Caco-2 (cell line): ENCODE measurements around the gene BTBD17. TPM values are rescaled to one million over a fixed set of nuclear protein-coding genes. Genes with fewer than 3 reads are reported as not detected.

ENCODE experiments used
- BruUV-seq: library from RNA; stranded (reverse); fragments of 400-500 nt; replicated peaks from 2 replicates; lab custom pipeline; 2021; lab: Mats Ljungman, UMichigan
- CTCF ChIA-PET: fragments of 300-600 bp; sonication (Branson Sonifier 250); formaldehyde crosslinking; loops from one replicate; lab custom pipeline; 2022; ENCODE audit warnings: antibody characterized with exemption; lab: Charles Lee
- POLR2A ChIA-PET: fragments of 300-600 bp; sonication (Branson Sonifier 250); formaldehyde crosslinking; loops from one replicate; lab custom pipeline; 2022; ENCODE audit warnings: antibody characterized with exemption; lab: Charles Lee
- DNase-seq, 2 experiments: peaks; one replicate each; pipeline versions ENCODE4 v3.0.0 to v3.0.0-alpha.2; 2020 to 2022
- H3K27me3 ChIP-seq: replicated peaks from 2 replicates; pipeline ENCODE4 v1.6.0; 2011; ENCODE audit warnings: low read length; ENCODE audit not compliant: control insufficient read depth, insufficient read depth
- H3K36me3 ChIP-seq: 2 replicates; pipeline ENCODE4 v1.5.1; 2011; ENCODE audit warnings: low read length; ENCODE audit not compliant: control insufficient read depth, insufficient read depth
- H3K4me1 ChIP-seq: fragments of 250-450 bp; sonication (Bioruptor Pico); 2 replicates; pipeline ENCODE4 v1.5.1; 2020; ENCODE audit warnings: mild to moderate bottlenecking
- H3K4me3 ChIP-seq: 2 replicates; pipeline ENCODE4 v1.5.1; 2011; ENCODE audit warnings: low read depth, mild to moderate bottlenecking, control low read depth, low read length
- H3K9me3 ChIP-seq: fragments of 250-450 bp; sonication (Bioruptor Pico); 2 replicates; pipeline ENCODE4 v1.5.1; 2020; ENCODE audit warnings: mild to moderate bottlenecking, moderate library complexity
- H3K27ac Mint-ChIP-seq: one replicate; pipeline ENCODE4 v1.8.0; 2022; ENCODE audit warnings: mixed read lengths; ENCODE audit not compliant: unreplicated experiment
- H3K27me3 Mint-ChIP-seq: one replicate; pipeline ENCODE4 v1.8.0; 2022; ENCODE audit warnings: mixed read lengths; ENCODE audit not compliant: insufficient read depth, unreplicated experiment
- H3K36me3 Mint-ChIP-seq: one replicate; pipeline ENCODE4 v1.8.0; 2022; ENCODE audit warnings: mild to moderate bottlenecking, mixed read lengths; ENCODE audit not compliant: insufficient read depth, unreplicated experiment
- H3K4me1 Mint-ChIP-seq: one replicate; pipeline ENCODE4 v1.8.0; 2022; ENCODE audit warnings: low read depth, mixed read lengths; ENCODE audit not compliant: unreplicated experiment
- H3K4me3 Mint-ChIP-seq: one replicate; pipeline ENCODE4 v1.8.0; 2022; ENCODE audit warnings: mild to moderate bottlenecking, moderate library complexity, mixed read lengths; ENCODE audit not compliant: unreplicated experiment
- H3K9me3 Mint-ChIP-seq: one replicate; pipeline ENCODE4 v1.8.0; 2022; ENCODE audit warnings: mixed read lengths; ENCODE audit not compliant: unreplicated experiment
- intact Hi-C: fragments of 100-400 bp; cut with micrococcal nuclease; formaldehyde crosslinking; loops from one replicate; pipeline ENCODE4 v1.10.0; 2022; ENCODE audit not compliant: unreplicated experiment
- total RNA-seq: library from RNA; stranded (reverse); gene quantifications from 2 replicates; pipeline ENCODE4 v1.2.3, GENCODE V29; 2022
- TF ChIP-seq, protein P1 (sequence below), 2 experiments: fragments of 200-600 bp in 1 of 2; IDR thresholded peaks; 1 replicate in 1 of 2; 2 replicates in 1 of 2; pipeline versions ENCODE4 v1.5.1 to v1.8.0; 2011 to 2022; ENCODE audit warnings: antibody characterized with exemption in 1 of 2, control low read depth in 1 of 2, inconsistent platforms in 1 of 2, low read depth in 1 of 2, low read length in 1 of 2, mild to moderate bottlenecking in 1 of 2, moderate library complexity in 1 of 2; ENCODE audit not compliant: insufficient read depth in 1 of 2, severe bottlenecking in 1 of 2, unreplicated experiment in 1 of 2

The BTBD17 gene
- total RNA-seq, 1 experiment from 2014 or later = not detected

GRCh38 chr17:74336307-74336706, 25.4 kb downstream of the BTBD17 start:
- Mint-ChIP-seq H3K27me3 (peaks cover 11% of the 10 kb centered on the region), H3K4me3 (no peak overlapping the region), H3K36me3 (no peaks in the 10 kb centered on the region), H3K4me1 (peaks cover 6% of the 10 kb centered on the region), H3K9me3 (no peaks in the 10 kb centered on the region), H3K27ac (no peak overlapping the region)
- Histone ChIP-seq H3K4me3 (no peak overlapping the region), H3K4me1 (peaks cover 6% of the 10 kb centered on the region; the same call in 1 of the 2 replicates), H3K9me3 (no peaks in the 10 kb centered on the region), H3K27me3 (no peaks in the 10 kb centered on the region), H3K36me3 (no peaks in the 10 kb centered on the region)
- POLR2A ChIA-PET = no interaction called here
- TF ChIP-seq, protein P1, sequence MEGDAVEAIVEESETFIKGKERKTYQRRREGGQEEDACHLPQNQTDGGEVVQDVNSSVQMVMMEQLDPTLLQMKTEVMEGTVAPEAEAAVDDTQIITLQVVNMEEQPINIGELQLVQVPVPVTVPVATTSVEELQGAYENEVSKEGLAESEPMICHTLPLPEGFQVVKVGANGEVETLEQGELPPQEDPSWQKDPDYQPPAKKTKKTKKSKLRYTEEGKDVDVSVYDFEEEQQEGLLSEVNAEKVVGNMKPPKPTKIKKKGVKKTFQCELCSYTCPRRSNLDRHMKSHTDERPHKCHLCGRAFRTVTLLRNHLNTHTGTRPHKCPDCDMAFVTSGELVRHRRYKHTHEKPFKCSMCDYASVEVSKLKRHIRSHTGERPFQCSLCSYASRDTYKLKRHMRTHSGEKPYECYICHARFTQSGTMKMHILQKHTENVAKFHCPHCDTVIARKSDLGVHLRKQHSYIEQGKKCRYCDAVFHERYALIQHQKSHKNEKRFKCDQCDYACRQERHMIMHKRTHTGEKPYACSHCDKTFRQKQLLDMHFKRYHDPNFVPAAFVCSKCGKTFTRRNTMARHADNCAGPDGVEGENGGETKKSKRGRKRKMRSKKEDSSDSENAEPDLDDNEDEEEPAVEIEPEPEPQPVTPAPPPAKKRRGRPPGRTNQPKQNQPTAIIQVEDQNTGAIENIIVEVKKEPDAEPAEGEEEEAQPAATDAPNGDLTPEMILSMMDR (IDR thresholded peaks at IDR 0.05; ENCODE audit: insufficient read depth in 1 of 2, low read depth in 1 of 2, low read length in 1 of 2, severe bottlenecking in 1 of 2, unreplicated experiment in 1 of 2) = no peak
- CTCF ChIA-PET = no interaction called here
- BruUV-seq = no TSS peak
- DNase-seq = no peak
- intact Hi-C loops = no loop called here

GRCh38 chr17:74335529-74336062, 26.1 kb downstream of the BTBD17 start:
- Histone ChIP-seq H3K4me3 (no peak overlapping the region), H3K27me3 (no peaks in the 10 kb centered on the region), H3K4me1 (peaks cover 6% of the 10 kb centered on the region; the same call in 1 of the 2 replicates), H3K36me3 (no peaks in the 10 kb centered on the region), H3K9me3 (no peaks in the 10 kb centered on the region)
- Mint-ChIP-seq H3K9me3 (no peaks in the 10 kb centered on the region), H3K36me3 (no peaks in the 10 kb centered on the region), H3K27me3 (peaks cover 11% of the 10 kb centered on the region), H3K27ac (no peak overlapping the region), H3K4me3 (no peak overlapping the region), H3K4me1 (peaks cover 6% of the 10 kb centered on the region)
- ChIA-PET CTCF (no interaction called here), POLR2A (no interaction called here)
- no TSS peak for BruUV-seq
- TF ChIP-seq, protein P1 (IDR thresholded peaks at IDR 0.05; ENCODE audit: insufficient read depth in 1 of 2, low read depth in 1 of 2, low read length in 1 of 2, severe bottlenecking in 1 of 2, unreplicated experiment in 1 of 2) = no peak
- no peak for DNase-seq
- intact Hi-C loops = no loop called here

DNA sequence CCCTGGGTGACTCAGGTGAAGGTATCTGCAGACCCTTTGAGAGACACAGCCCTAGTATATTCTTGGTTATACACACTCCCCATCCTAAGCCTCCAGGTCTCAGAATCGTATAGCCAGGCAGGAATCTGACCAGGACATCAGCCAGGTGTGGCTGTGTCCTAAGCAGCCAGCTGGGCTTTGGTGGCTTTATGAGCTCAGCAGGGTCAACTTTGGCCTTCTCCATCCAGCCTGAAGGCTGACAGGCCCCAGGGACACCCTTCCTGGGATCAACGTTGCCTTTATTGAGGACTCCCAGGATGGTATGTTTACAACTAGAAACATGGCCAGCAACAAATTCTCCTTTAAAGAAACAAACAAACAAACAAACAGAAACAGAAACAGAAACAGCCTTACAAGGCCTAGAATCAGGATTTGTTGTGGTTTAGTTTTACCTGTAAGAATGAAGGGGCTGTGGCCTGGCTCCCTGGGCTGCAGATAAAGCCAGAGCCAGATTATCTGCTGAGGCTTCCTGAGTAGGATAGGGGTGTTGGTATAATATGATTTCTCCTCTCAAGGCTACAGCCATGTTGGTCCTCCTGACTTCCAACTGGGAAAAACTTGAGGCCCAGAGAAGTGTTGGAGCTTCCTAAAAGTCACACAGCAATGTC, 27.2 kb downstream of the BTBD17 start:
- H3K4me3 Mint-ChIP-seq = no peak overlapping the region
- peaks cover 8% of the 10 kb centered on the region for H3K27me3 Mint-ChIP-seq
- TF ChIP-seq, protein P1 (IDR thresholded peaks at IDR 0.05; ENCODE audit: insufficient read depth in 1 of 2, low read depth in 1 of 2, low read length in 1 of 2, severe bottlenecking in 1 of 2, unreplicated experiment in 1 of 2) = no peak
- no TSS peak for BruUV-seq
- H3K9me3 ChIP-seq = no peaks in the 10 kb centered on the region
- peaks cover 6% of the 10 kb centered on the region; the same call in 1 of the 2 replicates for H3K4me1 ChIP-seq
- no peaks in the 10 kb centered on the region for H3K36me3 ChIP-seq
- intact Hi-C loops = no loop called here
- peaks cover 6% of the 10 kb centered on the region for H3K4me1 Mint-ChIP-seq
- no peaks in the 10 kb centered on the region for H3K9me3 Mint-ChIP-seq
- no peak overlapping the region for H3K27ac Mint-ChIP-seq
- POLR2A ChIA-PET = no interaction called here
- H3K27me3 ChIP-seq = no peaks in the 10 kb centered on the region
- no peak overlapping the region for H3K4me3 ChIP-seq
- no peak for DNase-seq
- CTCF ChIA-PET = no interaction called here
- no peaks in the 10 kb centered on the region for H3K36me3 Mint-ChIP-seq
